Hair follicle dermal papilla cell (primary cell): ENCODE data around the gene MRPS25. TPM values are rescaled to one million over a fixed set of nuclear protein-coding genes. Genes with fewer than 3 reads are reported as not detected.

Experiments
- total RNA-seq: library from RNA; depleted of rRNA; stranded (reverse); fragments of >200 nt; gene quantifications from 2 replicates; pipeline ENCODE4 v1.2.3, GENCODE V29; 2012

MRPS25 gene
- 12.3 and 13.5 TPM in 2 replicates for total RNA-seq

GRCh38 chr3:15064835-15065549 lies at the start of gene MRPS25:
MRPS25 (minus strand) TSS chr3:15065315; CDS start chr3:15065194, 121 bp downstream.

GRCh38 chr3:15098503-15099363 lies 33.6 kb upstream of the MRPS25 start, which contains the start of gene RBSN:
RBSN (minus strand) TSS chr3:15099148; CDS start chr3:15096120, 3,028 bp downstream.

Other genes starting within 250 kb of the MRPS25 start
- gene FGD5, start 246.4 kb downstream of the MRPS25 start, total RNA-seq: 0.12 and 0.16 TPM in 2 replicates
- 36.7 and 44.5 TPM in 2 replicates for gene NR2C2, start 117.7 kb downstream of the MRPS25 start, total RNA-seq
- gene RBSN, start 33.8 kb upstream of the MRPS25 start, total RNA-seq: 32.2 and 39.9 TPM in 2 replicates
- gene CAPN7, start 140.9 kb upstream of the MRPS25 start, total RNA-seq: 39.3 and 60.7 TPM in 2 replicates